Transverse colon (tissue), 4 donors: ENCODE results near the gene NCAPD2. TPM values are rescaled to one million over a fixed set of nuclear protein-coding genes. Genes with fewer than 3 reads are reported as not detected.

Experiments used
- DNase-seq: peaks from one replicate; pipeline ENCODE4 v3.0.0-alpha.2; 2019
- H3K27ac ChIP-seq, 4 donors: fragments of 200-600 bp; sonication (generic); 2 replicates each; pipeline ENCODE4 v1.5.1; 2016 to 2018; ENCODE audit warnings: inconsistent platforms in 4 of 4
- H3K27me3 ChIP-seq: fragments of 200-600 bp; sonication (generic); 2 replicates; pipeline ENCODE4 v1.5.1; 2017; ENCODE audit warnings: inconsistent platforms
- H3K36me3 ChIP-seq, 4 donors: fragments of 200-600 bp; sonication (generic); 2 replicates each; pipeline ENCODE4 v1.5.1; 2017 to 2019; ENCODE audit warnings: inconsistent platforms in 4 of 4
- H3K4me1 ChIP-seq, 4 donors: fragments of 200-600 bp; sonication (generic); 2 replicates each; pipeline ENCODE4 v1.5.1; 2017 to 2020; ENCODE audit warnings: inconsistent platforms in 4 of 4
- H3K4me3 ChIP-seq, 4 donors: fragments of 200-600 bp; sonication (generic); 1 replicate in 1 of 4; 2 replicates in 3 of 4; pipeline versions ENCODE4 v1.5.1 to v1.6.1; 2017 to 2019; ENCODE audit warnings: inconsistent platforms in 4 of 4
- H3K9me3 ChIP-seq, 2 donors: fragments of 200-600 bp; sonication (generic); 2 replicates each; pipeline ENCODE4 v1.5.1; 2017 to 2019; ENCODE audit warnings: inconsistent platforms in 2 of 2
- EP300 ChIP-seq: sonication (generic); formaldehyde crosslinking; IDR thresholded peaks from one replicate; pipeline ENCODE4 v1.6.1; 2017; ENCODE audit warnings: antibody characterized with exemption, low read depth
- POLR2A ChIP-seq: fragments of 450-650 bp; IDR thresholded peaks from one replicate; pipeline ENCODE4 v1.6.1; 2016; ENCODE audit warnings: antibody characterized with exemption, mild to moderate bottlenecking, moderate library complexity
- POLR2AphosphoS5 ChIP-seq, 3 donors: sonication (generic); formaldehyde crosslinking; IDR thresholded peaks; one replicate each; pipeline ENCODE4 v1.6.1; 2016; ENCODE audit warnings: antibody characterized with exemption in 3 of 3
- WGBS, 2 donors: methylation state at CpG; one replicate each; pipeline ENCODE4 v1.1.5; 2018; ENCODE audit warnings: low coverage in 1 of 2; 5-methylcytosine and 5-hydroxymethylcytosine counted together
- in situ Hi-C, 4 donors: fragments of 200-750 bp; cut with MboI; loops; one replicate each; pipeline versions ENCODE4 v1.15.0 to v1.15.1; 2017; ENCODE audit warnings: low sequenced_read_pairs in 3 of 4, low pct_ligation_motif_present in 1 of 4, low pct_unique_long_range_greater_than_20kb in 1 of 4
- intact Hi-C: fragments of 100-400 bp; cut with DNase I; formaldehyde crosslinking; loops from one replicate; pipeline ENCODE4 v1.15.1; 2023; ENCODE audit warnings: low total_unique reads
- total RNA-seq, 4 donors: library from RNA; depleted of rRNA; stranded (reverse); fragments of >200 nt; gene quantifications; one replicate each; pipeline ENCODE4 v1.1.0, GENCODE V29; 2016
- TF ChIP-seq, protein P1 (sequence below), 5 experiments: fragments of 200-600 bp in 3 of 5; fragments of 450-650 bp in 2 of 5; sonication (generic) in 3 of 5; IDR thresholded peaks; 1 replicate in 2 of 5; 2 replicates in 3 of 5; pipeline ENCODE4 v1.5.1; 2016 to 2017; ENCODE audit warnings: antibody characterized with exemption in 5 of 5, inconsistent platforms in 3 of 5, mild to moderate bottlenecking in 2 of 5, moderate library complexity in 1 of 5

NCAPD2 gene
- total RNA-seq, 4 donors from 2014 or later, result 18.3 to 20.2 (median 19.2) TPM

DNA sequence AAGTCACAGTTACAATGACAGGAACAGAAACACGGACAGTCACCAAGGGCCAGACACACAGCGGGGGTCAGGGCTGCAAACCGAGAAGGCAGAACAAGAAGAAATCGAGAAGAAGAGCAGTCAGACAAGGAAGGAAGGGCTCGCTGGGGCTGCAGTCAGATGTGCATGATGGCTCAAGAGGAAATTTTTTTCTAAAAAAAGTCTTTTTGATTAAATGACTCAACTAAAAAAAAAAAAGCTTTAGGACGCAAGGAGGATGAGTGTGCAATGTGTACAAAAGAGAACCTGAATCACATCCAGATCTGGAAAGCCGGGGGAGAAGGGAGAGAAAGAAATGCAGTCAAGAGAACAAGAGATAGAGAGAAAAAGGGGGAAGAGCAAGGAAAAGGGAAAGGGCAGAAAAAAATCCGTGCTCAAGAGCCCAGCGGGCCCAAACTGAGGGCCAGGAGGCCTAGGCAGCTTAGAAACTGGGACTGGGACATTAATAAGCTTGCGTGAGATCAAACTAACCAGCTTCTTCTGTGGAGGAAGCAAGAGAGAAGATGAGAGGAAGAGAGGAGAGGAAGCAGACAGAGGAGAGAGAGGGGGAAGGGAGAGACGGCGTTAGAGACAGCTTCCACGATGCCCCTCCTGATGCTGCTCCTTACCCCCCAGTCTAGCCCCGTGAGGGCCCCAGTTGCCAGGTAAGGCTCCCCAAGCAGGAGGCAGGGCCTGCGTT is 55.2 kb downstream of the NCAPD2 start:
- in situ Hi-C loops, result loop anchor here in 2 of 4 donors (10.0 to 25.0 kb wide), 3 partner anchors 112 to 212 kb away; partner anchors contain the start of genes CD27 (in 1 of the 2) and TNFRSF1A (in 1 of the 2)
- Histone ChIP-seq H3K9me3 (no peaks in the 10 kb centered on the region), H3K4me1 (peaks cover 28 to 58% (median 36%) of the 10 kb centered on the region in 4 donors), H3K27ac (peak overlapping the region; percentile 75 to 91 (median 83)), H3K4me3 (no peak overlapping the region), H3K27me3 (no peaks in the 10 kb centered on the region), H3K36me3 (peaks cover 0 to 11% (median 4%) of the 10 kb centered on the region in 4 donors)
- intact Hi-C loops, result no loop called here
- no peak for DNase-seq
- WGBS, 2 donors, result 80 to 83% methylated on average over 13 to 15 of the region's 15 CpGs
- TF ChIP-seq, protein P1, sequence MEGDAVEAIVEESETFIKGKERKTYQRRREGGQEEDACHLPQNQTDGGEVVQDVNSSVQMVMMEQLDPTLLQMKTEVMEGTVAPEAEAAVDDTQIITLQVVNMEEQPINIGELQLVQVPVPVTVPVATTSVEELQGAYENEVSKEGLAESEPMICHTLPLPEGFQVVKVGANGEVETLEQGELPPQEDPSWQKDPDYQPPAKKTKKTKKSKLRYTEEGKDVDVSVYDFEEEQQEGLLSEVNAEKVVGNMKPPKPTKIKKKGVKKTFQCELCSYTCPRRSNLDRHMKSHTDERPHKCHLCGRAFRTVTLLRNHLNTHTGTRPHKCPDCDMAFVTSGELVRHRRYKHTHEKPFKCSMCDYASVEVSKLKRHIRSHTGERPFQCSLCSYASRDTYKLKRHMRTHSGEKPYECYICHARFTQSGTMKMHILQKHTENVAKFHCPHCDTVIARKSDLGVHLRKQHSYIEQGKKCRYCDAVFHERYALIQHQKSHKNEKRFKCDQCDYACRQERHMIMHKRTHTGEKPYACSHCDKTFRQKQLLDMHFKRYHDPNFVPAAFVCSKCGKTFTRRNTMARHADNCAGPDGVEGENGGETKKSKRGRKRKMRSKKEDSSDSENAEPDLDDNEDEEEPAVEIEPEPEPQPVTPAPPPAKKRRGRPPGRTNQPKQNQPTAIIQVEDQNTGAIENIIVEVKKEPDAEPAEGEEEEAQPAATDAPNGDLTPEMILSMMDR (IDR thresholded peaks at IDR 0.05), result no peak
- TF ChIP-seq EP300 (no peak), POLR2A (no peak), POLR2AphosphoS5 (IDR thresholded peaks at IDR 0.05) (no peak)

DNA sequence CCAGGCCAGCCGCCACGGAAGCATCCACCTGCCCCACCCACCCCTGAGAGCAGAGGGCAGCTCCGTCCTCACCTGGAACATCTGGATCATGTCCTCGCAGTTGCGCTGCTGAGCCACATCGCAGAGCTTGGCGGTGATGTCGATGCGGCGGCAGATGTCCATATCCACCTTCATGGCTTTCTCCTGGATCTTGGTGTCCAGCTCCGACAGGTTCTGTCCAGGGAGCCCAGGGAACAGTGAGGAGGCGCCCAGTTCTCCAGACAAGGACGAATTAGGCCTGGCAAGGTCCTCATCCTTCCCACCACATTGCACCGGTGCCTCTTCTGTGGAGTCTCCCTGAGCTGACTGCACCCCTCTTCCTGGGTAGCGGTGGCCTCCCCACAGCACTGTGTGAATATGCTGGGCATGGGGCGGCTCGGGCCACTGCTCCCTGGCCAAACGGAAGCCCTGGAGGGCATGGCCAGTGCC is 55.8 kb downstream of the NCAPD2 start:
- H3K36me3 ChIP-seq, result peaks cover 0 to 8% (median 3%) of the 10 kb centered on the region in 4 donors
- H3K9me3 ChIP-seq, result no peaks in the 10 kb centered on the region
- in situ Hi-C loops (loop anchor here in 2 of 4 donors (10.0 to 25.0 kb wide), 3 partner anchors 112 to 212 kb away; partner anchors contain the start of genes CD27 (in 1 of the 2) and TNFRSF1A (in 1 of the 2)), intact Hi-C loops (loop anchor here (10.0 kb wide), 1 partner anchor 215 kb away; no protein-coding TSS in a partner anchor)
- TF ChIP-seq EP300, result no peak
- TF ChIP-seq, protein P1 (IDR thresholded peaks at IDR 0.05), result no peak
- TF ChIP-seq POLR2A, result no peak
- TF ChIP-seq POLR2AphosphoS5 (IDR thresholded peaks at IDR 0.05), result no peak
- no peaks in the 10 kb centered on the region for H3K27me3 ChIP-seq
- no peak for DNase-seq
- WGBS, 2 donors, result 94% methylated on average over 18 of the region's 18 CpGs; no CpG with 5 or more reads in 1 of the 2 donors
- peak overlapping the region; percentile 75 to 91 (median 83) for H3K27ac ChIP-seq
- no peak overlapping the region for H3K4me3 ChIP-seq
- H3K4me1 ChIP-seq, result peaks cover 33 to 64% (median 42%) of the 10 kb centered on the region in 4 donors

DNA sequence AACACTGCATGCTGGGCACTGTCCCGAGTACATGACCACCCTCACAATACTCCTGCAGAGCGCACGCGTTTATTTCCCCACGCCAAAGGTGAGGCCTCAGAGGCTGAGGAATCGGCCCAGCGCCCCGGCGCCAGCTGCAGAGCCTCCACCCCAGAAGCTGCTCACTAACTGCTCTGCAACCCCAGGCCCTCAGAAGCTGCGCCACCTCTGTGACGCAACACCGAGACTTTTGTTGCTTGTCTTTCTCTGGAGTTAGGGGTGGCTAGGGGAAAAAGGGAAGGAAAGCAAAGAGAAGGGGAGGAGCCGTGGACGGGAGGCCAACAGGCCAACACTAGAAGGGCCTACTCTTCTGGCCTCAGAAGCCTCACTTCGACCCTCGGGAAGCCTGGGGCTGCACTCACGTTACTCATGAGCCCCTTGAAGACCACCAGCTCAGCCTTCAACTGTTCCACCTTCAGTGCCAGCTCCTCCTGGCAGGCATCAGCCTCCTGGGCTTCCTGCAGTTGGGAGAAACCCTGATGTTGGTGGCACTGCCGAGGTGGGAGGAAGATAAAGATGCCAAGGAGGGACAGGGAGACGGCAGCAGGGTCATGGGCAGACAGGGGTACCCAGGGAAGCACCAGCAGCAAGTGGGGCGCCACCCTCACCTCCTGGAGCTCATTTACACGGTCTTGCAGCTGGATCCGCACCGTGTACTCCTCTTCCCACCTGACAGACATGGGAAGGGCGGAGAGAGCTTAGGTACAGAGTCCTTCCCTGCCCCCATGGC is 56.6 kb downstream of the NCAPD2 start:
- in situ Hi-C loops, result no loop called here
- intact Hi-C loops, result loop anchor here (10.0 kb wide), 1 partner anchor 216 kb away; no protein-coding TSS in a partner anchor
- Histone ChIP-seq H3K36me3 (peaks cover 0 to 8% (median 2%) of the 10 kb centered on the region in 4 donors), H3K9me3 (no peaks in the 10 kb centered on the region), H3K27ac (peak overlapping the region; percentile 75 to 91 (median 83)), H3K4me1 (peaks cover 33 to 69% (median 43%) of the 10 kb centered on the region in 4 donors), H3K27me3 (no peaks in the 10 kb centered on the region), H3K4me3 (no peak overlapping the region)
- DNase-seq, result no peak
- TF ChIP-seq EP300, result no peak
- 80 to 85% methylated on average over 2 to 24 of the region's 24 CpGs for WGBS, 2 donors

DNA sequence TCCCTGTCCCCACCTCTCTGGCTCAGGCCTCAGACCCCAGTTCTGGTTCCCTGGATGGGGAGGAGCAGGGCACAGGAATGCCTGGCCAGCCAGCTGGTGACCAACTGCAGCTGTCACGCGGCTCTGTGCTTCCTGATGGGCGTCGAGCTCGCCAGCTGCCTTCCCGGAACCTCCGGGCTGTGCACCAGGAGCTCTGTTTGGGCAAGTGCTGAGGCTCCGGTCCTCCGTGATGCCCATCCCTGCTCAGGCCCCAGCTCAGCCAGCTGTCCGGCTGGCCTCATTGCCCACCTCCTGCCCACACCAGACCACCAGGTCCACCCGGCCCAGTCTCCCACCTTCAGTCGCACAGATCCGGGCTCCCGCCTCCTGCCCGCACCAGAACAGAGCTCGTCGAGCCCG is 57.2 kb downstream of the NCAPD2 start:
- H3K9me3 ChIP-seq, result no peaks in the 10 kb centered on the region
- intact Hi-C loops, result loop anchor here (10.0 kb wide), 1 partner anchor 216 kb away; no protein-coding TSS in a partner anchor
- WGBS, 2 donors, result 68% methylated on average over 18 of the region's 18 CpGs; no CpG with 5 or more reads in 1 of the 2 donors
- peaks cover 0 to 8% (median 2%) of the 10 kb centered on the region in 4 donors for H3K36me3 ChIP-seq
- H3K27me3 ChIP-seq, result no peaks in the 10 kb centered on the region
- peak; percentile 55 for DNase-seq
- in situ Hi-C loops, result no loop called here
- peaks cover 33 to 69% (median 43%) of the 10 kb centered on the region in 4 donors for H3K4me1 ChIP-seq
- H3K27ac ChIP-seq, result peak overlapping the region; percentile 75 to 91 (median 83)
- TF ChIP-seq, protein P1 (IDR thresholded peaks at IDR 0.05), result no peak
- peak; percentile 43 to 68 (median 52) for TF ChIP-seq POLR2AphosphoS5 (IDR thresholded peaks at IDR 0.05)
- no peak overlapping the region for H3K4me3 ChIP-seq
